Measurements from ENCODE around the gene FKBP2. TPM values are rescaled to one million over a fixed set of nuclear protein-coding genes. Genes with fewer than 3 reads are reported as not detected.
A peak's percentile ranks its signal among the peaks of the same experiment; 100 is the strongest.

Gene FKBP2
- total and polyA plus RNA-seq, 2 experiments from 2014 or later: 40.7 to 188 TPM

DNA sequence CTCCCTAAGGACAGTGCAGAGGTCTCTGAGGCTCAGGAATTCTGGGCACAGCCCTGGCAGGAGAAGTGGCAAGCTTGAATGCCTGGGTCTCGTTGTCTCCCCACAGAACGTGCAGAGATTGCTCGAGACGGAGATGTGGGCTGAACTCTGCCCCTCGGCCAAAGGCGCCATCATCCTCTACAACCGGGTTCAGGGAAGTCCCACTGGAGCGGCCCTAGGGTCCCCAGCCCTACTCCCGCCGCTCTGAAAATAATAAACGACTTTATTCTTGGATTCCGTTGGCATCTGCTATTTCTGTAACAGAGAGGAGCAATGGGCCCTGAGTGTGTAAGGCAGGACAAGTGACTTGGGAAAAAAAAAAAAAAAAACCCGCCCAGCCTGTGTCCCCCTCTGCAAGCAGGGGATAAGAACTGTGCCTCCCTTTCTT is 11.1 kb upstream of the FKBP2 start:
- Histone ChIP-seq H3K9me2 (ENCODE audit: insufficient read depth) (no peaks in the 10 kb centered on the region), H3K4me1 (ENCODE audit: insufficient read depth) (peaks cover 6% of the 10 kb centered on the region; the same call in 1 of the 2 replicates), H3K9me3 (ENCODE audit: low read depth) (no peaks in the 10 kb centered on the region), H4K20me1 (ENCODE audit: insufficient read depth) (no peaks in the 10 kb centered on the region), H3K36me3 (ENCODE audit: low read depth) (no peaks in the 10 kb centered on the region), H3K4me2 (ENCODE audit: unreplicated experiment) (peak overlapping the region; percentile 82), H3K27me3 (replicated peaks; ENCODE audit: insufficient read depth) (no peaks in the 10 kb centered on the region), H2AFZ (peak overlapping the region; percentile 83), H3K9ac (peak overlapping the region; percentile 79), H3K79me2 (ENCODE audit: insufficient read depth) (peaks cover 39% of the 10 kb centered on the region), H3F3A (ENCODE audit: insufficient read depth) (peaks cover 6% of the 10 kb centered on the region; the same call in 1 of the 2 replicates), H3K4me3 (peak overlapping the region; percentile 90), H3K27ac (peak overlapping the region; percentile 19)
- WGBS, 2 experiments (ENCODE audit: low coverage in 1 of 2, low lambda C conversion rate in 2 of 2, missing lambda C conversion rate in 2 of 2): 45 to 46% methylated on average over 13 of the region's 13 CpGs
- in situ Hi-C loops (cut with MboI): no loop called here
- TF ChIP-seq EZH2 (IDR thresholded peaks at IDR 0.05; ENCODE audit: insufficient read depth, poor library complexity, severe bottlenecking) (no peak), EZH2phosphoT487 (IDR thresholded peaks at IDR 0.05; ENCODE audit: insufficient read depth, low read depth) (no peak)
- DNase-seq: no peak

DNA sequence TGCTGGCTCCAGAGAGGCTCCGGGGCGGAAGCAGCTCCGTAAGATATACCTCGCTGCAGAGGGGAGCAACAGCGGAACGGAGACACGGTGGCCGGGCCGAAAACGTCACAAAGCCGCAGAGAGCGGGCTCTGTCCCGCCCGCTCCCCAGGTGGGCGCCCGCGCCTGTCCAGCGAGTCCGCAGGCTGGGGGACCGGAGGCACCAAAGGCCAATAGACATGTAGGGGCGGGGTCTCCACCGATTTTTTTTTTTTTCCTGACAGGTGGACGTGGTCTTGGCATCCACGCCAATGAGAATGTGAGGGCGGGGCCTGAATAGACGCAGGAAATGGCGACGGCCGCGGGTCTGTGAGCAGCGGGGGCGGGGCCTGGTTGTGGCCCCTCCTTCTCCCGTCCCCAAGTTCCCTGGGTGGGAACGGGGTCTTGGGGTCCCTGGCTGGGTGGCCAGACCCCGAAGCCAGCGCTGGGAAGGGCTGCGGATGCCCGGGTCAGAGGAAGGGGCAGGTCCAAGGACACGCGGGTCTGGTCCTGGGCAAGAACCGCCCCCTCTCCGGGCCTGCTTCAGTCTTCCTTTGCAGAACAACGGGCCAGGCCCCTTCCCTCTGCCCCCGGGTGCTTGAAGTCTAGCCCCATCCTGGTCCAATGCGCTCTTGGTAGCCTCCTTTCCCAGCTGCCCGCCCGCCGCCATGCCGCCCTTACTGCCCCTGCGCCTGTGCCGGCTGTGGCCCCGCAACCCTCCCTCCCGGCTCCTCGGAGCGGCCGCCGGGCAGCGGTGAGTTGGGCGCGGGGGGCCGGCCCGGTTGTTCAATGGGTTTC is 10.5 kb upstream of the FKBP2 start, which contains the start of gene DNAJC4:
Gene DNAJC4 (plus strand): TSS at position 378 of the 814 bp plus-strand sequence. CDS start 307 bp downstream, at position 685.
- peak within 1 kb of the TSS; percentile 19 for H3K27ac ChIP-seq
- H3K9ac ChIP-seq: peak within 1 kb of the TSS; percentile 79

DNA sequence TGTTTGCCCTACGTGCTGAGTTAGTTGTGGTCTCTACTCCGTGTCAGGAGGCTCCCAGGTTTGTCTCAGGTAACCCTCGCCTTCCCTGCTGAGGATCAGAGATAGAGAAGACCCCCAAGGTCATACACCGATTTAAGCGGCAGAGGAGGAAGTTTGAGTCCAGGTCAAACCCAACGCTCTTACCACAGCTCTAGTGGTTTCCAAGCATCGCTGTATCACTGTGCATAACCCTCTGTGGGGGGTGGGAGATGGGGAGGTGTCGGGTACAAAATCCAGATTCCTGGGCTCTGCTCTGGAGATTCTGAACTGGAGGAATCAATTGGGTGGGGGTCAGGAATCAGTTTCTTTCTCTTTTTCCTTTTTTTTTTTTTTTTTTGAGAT is 9.9 kb upstream of the FKBP2 start:
- 4 to 5% methylated on average over 8 of the region's 8 CpGs for WGBS, 2 experiments (ENCODE audit: low coverage in 1 of 2, low lambda C conversion rate in 2 of 2, missing lambda C conversion rate in 2 of 2)
- no peaks in the 10 kb centered on the region for H3K9me2 ChIP-seq (ENCODE audit: insufficient read depth)
- peak overlapping the region; percentile 79 for H3K9ac ChIP-seq
- peak overlapping the region; percentile 82 for H3K4me2 ChIP-seq (ENCODE audit: unreplicated experiment)
- peak overlapping the region; percentile 19; the same call in 1 of the 2 replicates for H3K27ac ChIP-seq
- peaks cover 6% of the 10 kb centered on the region; the same call in 1 of the 2 replicates for H3K4me1 ChIP-seq (ENCODE audit: insufficient read depth)
- H3K36me3 ChIP-seq (ENCODE audit: low read depth): no peaks in the 10 kb centered on the region
- no peaks in the 10 kb centered on the region for H3K27me3 ChIP-seq (replicated peaks; ENCODE audit: insufficient read depth)
- H3K4me3 ChIP-seq: peak overlapping the region; percentile 90
- TF ChIP-seq EZH2phosphoT487 (IDR thresholded peaks at IDR 0.05; ENCODE audit: insufficient read depth, low read depth): no peak
- TF ChIP-seq EZH2 (IDR thresholded peaks at IDR 0.05; ENCODE audit: insufficient read depth, poor library complexity, severe bottlenecking): no peak
- H4K20me1 ChIP-seq (ENCODE audit: insufficient read depth): no peaks in the 10 kb centered on the region
- H2AFZ ChIP-seq: peak overlapping the region; percentile 83
- peaks cover 37% of the 10 kb centered on the region for H3K79me2 ChIP-seq (ENCODE audit: insufficient read depth)
- peaks cover 6% of the 10 kb centered on the region; the same call in 1 of the 2 replicates for H3F3A ChIP-seq (ENCODE audit: insufficient read depth)
- no peaks in the 10 kb centered on the region for H3K9me3 ChIP-seq (ENCODE audit: low read depth)
- in situ Hi-C loops (cut with MboI): no loop called here
- DNase-seq: no peak

More for the DNA sequence above, 10.5 kb upstream of the FKBP2 start, which contains the start of gene DNAJC4:
- TF ChIP-seq EZH2phosphoT487 (IDR thresholded peaks at IDR 0.05; ENCODE audit: insufficient read depth, low read depth) (no peak), EZH2 (IDR thresholded peaks at IDR 0.05; ENCODE audit: insufficient read depth, poor library complexity, severe bottlenecking) (no peak)
- peak within 1 kb of the TSS; percentile 82 for H3K4me2 ChIP-seq (ENCODE audit: unreplicated experiment)
- H3F3A ChIP-seq (ENCODE audit: insufficient read depth): peaks cover 6% of the 10 kb centered on the region; the same call in 1 of the 2 replicates
- peak within 1 kb of the TSS; percentile 90 for H3K4me3 ChIP-seq
- in situ Hi-C loops (cut with MboI): no loop called here
- H3K9me3 ChIP-seq (ENCODE audit: low read depth): no peaks in the 10 kb centered on the region
- H3K9me2 ChIP-seq (ENCODE audit: insufficient read depth): no peaks in the 10 kb centered on the region
- H4K20me1 ChIP-seq (ENCODE audit: insufficient read depth): no peaks in the 10 kb centered on the region
- no peaks in the 10 kb centered on the region for H3K36me3 ChIP-seq (ENCODE audit: low read depth)
- peak within 1 kb of the TSS; percentile 83 for H2AFZ ChIP-seq
- H3K4me1 ChIP-seq (ENCODE audit: insufficient read depth): peaks cover 6% of the 10 kb centered on the region; the same call in 1 of the 2 replicates
- H3K27me3 ChIP-seq (replicated peaks; ENCODE audit: insufficient read depth): no peaks in the 10 kb centered on the region
- peaks cover 38% of the 10 kb centered on the region for H3K79me2 ChIP-seq (ENCODE audit: insufficient read depth)
- 3% methylated on average over 38 to 53 of the region's 62 CpGs for WGBS, 2 experiments (ENCODE audit: low coverage in 1 of 2, low lambda C conversion rate in 2 of 2, missing lambda C conversion rate in 2 of 2)
- DNase-seq: peak; percentile 91

DNA sequence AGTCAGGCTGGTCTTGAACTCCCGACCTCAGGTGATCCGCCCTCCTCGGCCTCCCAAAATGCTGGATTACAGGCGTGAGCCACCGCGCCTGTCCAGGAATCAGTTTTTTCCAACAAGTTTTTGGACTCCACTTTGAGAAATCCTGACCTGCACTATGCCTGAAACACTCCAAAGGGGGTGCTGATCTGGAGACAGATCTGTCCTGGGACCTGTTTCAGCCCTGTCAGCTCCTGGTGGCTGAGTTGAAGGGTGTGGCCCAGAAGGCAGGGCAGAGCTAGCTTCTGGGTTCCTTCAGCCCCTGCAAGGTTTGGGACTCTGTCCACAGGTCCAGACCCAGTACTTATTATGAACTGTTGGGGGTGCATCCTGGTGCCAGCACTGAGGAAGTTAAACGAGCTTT is 9.3 kb upstream of the FKBP2 start:
- H3K27me3 ChIP-seq (replicated peaks; ENCODE audit: insufficient read depth): no peaks in the 10 kb centered on the region
- TF ChIP-seq EZH2 (IDR thresholded peaks at IDR 0.05; ENCODE audit: insufficient read depth, poor library complexity, severe bottlenecking) (no peak), EZH2phosphoT487 (IDR thresholded peaks at IDR 0.05; ENCODE audit: insufficient read depth, low read depth) (no peak)
- H3K9me2 ChIP-seq (ENCODE audit: insufficient read depth): no peaks in the 10 kb centered on the region
- no peak for DNase-seq
- H3K9ac ChIP-seq: no peak overlapping the region
- no peaks in the 10 kb centered on the region for H3K9me3 ChIP-seq (ENCODE audit: low read depth)
- in situ Hi-C loops (cut with MboI): no loop called here
- H3K4me3 ChIP-seq: no peak overlapping the region
- peaks cover 33% of the 10 kb centered on the region for H3K79me2 ChIP-seq (ENCODE audit: insufficient read depth)
- no peaks in the 10 kb centered on the region for H4K20me1 ChIP-seq (ENCODE audit: insufficient read depth)
- peaks cover 6% of the 10 kb centered on the region; the same call in 1 of the 2 replicates for H3K4me1 ChIP-seq (ENCODE audit: insufficient read depth)
- H2AFZ ChIP-seq: no peak overlapping the region
- peaks cover 6% of the 10 kb centered on the region; the same call in 1 of the 2 replicates for H3F3A ChIP-seq (ENCODE audit: insufficient read depth)
- no peaks in the 10 kb centered on the region for H3K36me3 ChIP-seq (ENCODE audit: low read depth)
- H3K4me2 ChIP-seq (ENCODE audit: unreplicated experiment): peak overlapping the region; percentile 82
- H3K27ac ChIP-seq: no peak overlapping the region
- WGBS, 2 experiments (ENCODE audit: low coverage in 1 of 2, low lambda C conversion rate in 2 of 2, missing lambda C conversion rate in 2 of 2): 91 to 94% methylated on average over 6 to 7 of the region's 7 CpGs
